Thymus (tissue), 11 donors: ENCODE data around the gene FMO5. TPM values are rescaled to one million over a fixed set of nuclear protein-coding genes. Genes with fewer than 3 reads are reported as not detected.

Experiments used
- DNase-seq, 9 donors: peaks; one replicate each; pipeline ENCODE4 v3.0.0-alpha.2; 2013; ENCODE audit warnings: low spot score in 9 of 9, low read depth in 6 of 9, missing footprints in 1 of 9
- H3K27ac ChIP-seq, 2 donors: one replicate each; pipeline ENCODE4 v1.5.1; 2013; ENCODE audit warnings: control low read depth in 1 of 2, low read depth in 1 of 2, low read length in 1 of 2, mild to moderate bottlenecking in 1 of 2, moderate library complexity in 1 of 2
- H3K27me3 ChIP-seq, 2 donors: one replicate each; pipeline ENCODE4 v1.5.1; 2013; ENCODE audit warnings: low read length in 1 of 2; ENCODE audit not compliant: control insufficient read depth in 2 of 2, insufficient read depth in 1 of 2
- H3K36me3 ChIP-seq, 2 donors: one replicate each; pipeline ENCODE4 v1.5.1; 2013; ENCODE audit warnings: low read length in 1 of 2, mild to moderate bottlenecking in 1 of 2, moderate library complexity in 1 of 2; ENCODE audit not compliant: control insufficient read depth in 2 of 2, insufficient read depth in 2 of 2
- H3K4me1 ChIP-seq, 2 donors: one replicate each; pipeline ENCODE4 v1.5.1; 2013; ENCODE audit warnings: low read length in 2 of 2; ENCODE audit not compliant: control insufficient read depth in 2 of 2, insufficient read depth in 2 of 2
- H3K4me3 ChIP-seq, 2 donors: one replicate each; pipeline ENCODE4 v1.5.1; 2013; ENCODE audit warnings: low read length in 2 of 2, control low read depth in 1 of 2, mild to moderate bottlenecking in 1 of 2
- H3K9me3 ChIP-seq, 2 donors: one replicate each; pipeline ENCODE4 v1.5.1; 2013; ENCODE audit warnings: low read length in 1 of 2, mild to moderate bottlenecking in 1 of 2; ENCODE audit not compliant: control insufficient read depth in 2 of 2, insufficient read depth in 1 of 2
- WGBS: extraction: QIAGEN DNeasy Blood & Tissue Kit; methylation state at CpG from one replicate; pipeline ENCODE4 v1.1.7; 2013; 5-methylcytosine and 5-hydroxymethylcytosine counted together
- polyA plus RNA-seq: library from polyadenylated mRNA; stranded (reverse); fragments of 200-250 nt; gene quantifications from one replicate; pipeline ENCODE4 v1.2.3, GENCODE V29; 2013
- total RNA-seq: library from RNA; stranded (reverse); fragments of 120-200 nt; gene quantifications from one replicate; pipeline ENCODE4 v1.2.4, GENCODE V29; 2013
- donor health status: healthy.

FMO5 gene
- total and polyA plus RNA-seq, 2 donors, result 0.76 to 4.7 TPM

- Histone ChIP-seq H3K9me3 (no peaks in the 10 kb centered on the region), H3K4me3 (no peak overlapping the region), H3K27ac (no peak overlapping the region), H3K36me3 (peaks cover 0 to 6% of the 10 kb centered on the region in 2 donors), H3K4me1 (peaks cover 0 to 3% of the 10 kb centered on the region in 2 donors), H3K27me3 (no peaks in the 10 kb centered on the region)
- 99% methylated on average over 9 of the region's 9 CpGs for WGBS
- DNase-seq, result no peak
Measured at GRCh38 chr1:147252540-147252939, 27.4 kb upstream of the FMO5 start.

GRCh38 chr1:147247656-147248238 lies 22.6 kb upstream of the FMO5 start:
- Histone ChIP-seq H3K27me3 (no peaks in the 10 kb centered on the region), H3K4me1 (peaks cover 4 to 8% of the 10 kb centered on the region in 2 donors), H3K36me3 (no peaks in the 10 kb centered on the region), H3K9me3 (no peaks in the 10 kb centered on the region), H3K27ac (no peak overlapping the region), H3K4me3 (no peak overlapping the region)
- 92% methylated on average over 4 of the region's 4 CpGs for WGBS
- DNase-seq, result no peak

GRCh38 chr1:147246910-147247655 lies 21.9 kb upstream of the FMO5 start:
- Histone ChIP-seq H3K36me3 (no peaks in the 10 kb centered on the region), H3K4me3 (no peak overlapping the region), H3K27ac (no peak overlapping the region), H3K4me1 (peaks cover 4 to 11% of the 10 kb centered on the region in 2 donors), H3K27me3 (no peaks in the 10 kb centered on the region), H3K9me3 (no peaks in the 10 kb centered on the region)
- WGBS, result 72% methylated on average over 2 of the region's 2 CpGs
- peak in 2 of 9 donors; percentile 17 to 41 for DNase-seq

GRCh38 chr1:147246044-147246690 lies 21.0 kb upstream of the FMO5 start:
- H3K36me3 ChIP-seq, result no peaks in the 10 kb centered on the region
- 95% methylated on average over 2 of the region's 2 CpGs for WGBS
- DNase-seq, result no peak
- no peak overlapping the region for H3K4me3 ChIP-seq
- H3K27ac ChIP-seq, result no peak overlapping the region
- peaks cover 4 to 11% of the 10 kb centered on the region in 2 donors for H3K4me1 ChIP-seq
- no peaks in the 10 kb centered on the region for H3K27me3 ChIP-seq
- no peaks in the 10 kb centered on the region for H3K9me3 ChIP-seq

DNA sequence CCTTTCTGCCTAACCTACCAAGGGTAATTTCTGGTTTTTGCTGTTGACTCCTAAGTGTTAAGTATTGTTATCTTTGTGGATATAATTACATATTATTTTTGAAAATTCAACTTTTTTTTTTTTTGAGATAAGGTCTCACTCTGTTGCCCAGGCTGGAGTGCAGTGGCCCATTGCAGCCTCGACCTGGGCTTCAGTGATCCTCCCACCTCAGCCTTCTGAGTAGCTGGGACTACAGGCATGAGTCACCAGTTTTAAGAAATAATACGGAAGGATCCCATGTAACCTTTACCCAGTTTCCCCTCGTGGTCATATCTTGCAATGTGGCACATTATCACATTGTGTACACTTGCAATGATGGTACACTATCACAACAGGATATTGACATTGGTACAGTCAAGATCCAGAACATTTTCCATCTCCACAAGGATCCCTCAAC lies 20.5 kb upstream of the FMO5 start:
- Histone ChIP-seq H3K9me3 (no peaks in the 10 kb centered on the region), H3K27ac (no peak overlapping the region), H3K4me3 (no peak overlapping the region), H3K4me1 (peaks cover 4 to 11% of the 10 kb centered on the region in 2 donors), H3K27me3 (no peaks in the 10 kb centered on the region), H3K36me3 (no peaks in the 10 kb centered on the region)
- DNase-seq, result no peak
- 93% methylated on average over 3 of the region's 3 CpGs for WGBS

GRCh38 chr1:147245129-147245528 lies 20.0 kb upstream of the FMO5 start:
- 96% methylated on average over 6 of the region's 6 CpGs for WGBS
- H3K27ac ChIP-seq, result no peak overlapping the region
- peaks cover 4 to 11% of the 10 kb centered on the region in 2 donors for H3K4me1 ChIP-seq
- no peaks in the 10 kb centered on the region for H3K27me3 ChIP-seq
- H3K9me3 ChIP-seq, result no peaks in the 10 kb centered on the region
- H3K4me3 ChIP-seq, result no peak overlapping the region
- no peaks in the 10 kb centered on the region for H3K36me3 ChIP-seq
- no peak for DNase-seq

- DNase-seq, result peak in 1 of 9 donors; percentile 18
- Histone ChIP-seq H3K36me3 (no peaks in the 10 kb centered on the region), H3K4me3 (peak overlapping the region; percentile 86 to 93), H3K4me1 (peaks cover 4 to 11% of the 10 kb centered on the region in 2 donors), H3K9me3 (no peaks in the 10 kb centered on the region), H3K27me3 (no peaks in the 10 kb centered on the region), H3K27ac (no peak overlapping the region)
- WGBS, result under 1% methylated on average over 4 of the region's 4 CpGs
Measured at GRCh38 chr1:147243841-147244240, 18.7 kb upstream of the FMO5 start.

DNA sequence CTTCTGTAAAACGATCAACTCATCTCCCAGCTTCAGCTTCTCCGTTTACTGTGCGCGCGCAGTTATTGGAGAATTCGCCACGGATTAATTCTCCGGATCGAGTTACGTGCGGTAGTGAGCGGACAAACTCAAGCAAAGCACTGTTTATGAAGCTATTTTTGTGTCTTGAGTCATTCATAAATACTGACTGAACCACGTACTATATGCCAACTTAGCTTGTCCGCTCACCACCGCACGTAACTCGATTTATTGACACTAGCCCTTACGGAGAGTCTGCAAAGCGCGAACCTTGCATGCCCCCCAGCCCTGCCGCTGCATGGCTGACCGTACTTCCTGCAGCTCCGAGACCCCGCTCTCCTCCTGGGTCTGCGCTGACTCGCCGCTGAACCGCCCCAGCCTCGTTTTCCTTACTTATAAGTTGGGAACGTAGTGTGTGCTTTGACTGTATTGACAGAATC lies 18.1 kb upstream of the FMO5 start:
- Histone ChIP-seq H3K4me1 (peaks cover 4 to 11% of the 10 kb centered on the region in 2 donors), H3K27me3 (no peaks in the 10 kb centered on the region)

More for the DNA sequence above, 18.1 kb upstream of the FMO5 start:
- Histone ChIP-seq H3K9me3 (no peaks in the 10 kb centered on the region), H3K4me3 (peak overlapping the region; percentile 86 to 93), H3K27ac (no peak overlapping the region), H3K36me3 (no peaks in the 10 kb centered on the region)
- under 1% methylated on average over 30 of the region's 30 CpGs for WGBS
- DNase-seq, result peak in 6 of 9 donors; percentile 21 to 60 (median 38)
